SK-N-SH treated with all-trans-retinoic acid at 6 μM for 48 hours (cell line): ENCODE measurements around the gene RAET1E.
A peak's percentile ranks its signal among the peaks of the same experiment; 100 is the strongest.
"Not testable (repeated sequence)": the region's sequence is repeated elsewhere in the genome, so short reads cannot be mapped to it uniquely, and the experiment has no call there.

Experiments used
- ATAC-seq: fragments of 200-7000 bp; cut with Tn5 transposase; 3 replicates; pipeline ENCODE4 v1.9.1; 2020; ENCODE audit warnings: mild to moderate bottlenecking, moderate library complexity
- BACH2 ChIP-seq: fragments of 250-450 bp; sonication (Bioruptor Pico); IDR thresholded peaks from 2 replicates; pipeline ENCODE4 v1.9.0; 2021; ENCODE audit warnings: mild to moderate bottlenecking, borderline replicate concordance
- ESRRG ChIP-seq: fragments of 250-450 bp; sonication (Bioruptor Pico); IDR thresholded peaks from 2 replicates; pipeline ENCODE4 v1.6.1; 2021; ENCODE audit warnings: mild to moderate bottlenecking
- OSR1 ChIP-seq: fragments of 250-450 bp; sonication (Bioruptor Pico); IDR thresholded peaks from 2 replicates; pipeline ENCODE4 v1.8.0; 2022; ENCODE audit warnings: moderate library complexity, mild to moderate bottlenecking, inconsistent platforms
- PPARA ChIP-seq: fragments of 250-450 bp; sonication (Bioruptor Pico); IDR thresholded peaks from 2 replicates; pipeline ENCODE4 v1.5.0; 2020; ENCODE audit warnings: mild to moderate bottlenecking, borderline replicate concordance
- RARB ChIP-seq: fragments of 250-450 bp; sonication (Bioruptor Pico); IDR thresholded peaks from 2 replicates; pipeline ENCODE4 v1.8.0; 2021; ENCODE audit warnings: mild to moderate bottlenecking, moderate library complexity
- SNAI2 ChIP-seq: fragments of 250-450 bp; sonication (Bioruptor Pico); IDR thresholded peaks from 2 replicates; pipeline ENCODE4 v1.5.0; 2020; ENCODE audit warnings: mild to moderate bottlenecking, moderate library complexity
- TOX ChIP-seq: fragments of 250-450 bp; sonication (Bioruptor Pico); IDR thresholded peaks from 2 replicates; pipeline ENCODE4 v1.8.0; 2021; ENCODE audit warnings: mild to moderate bottlenecking, moderate library complexity, borderline replicate concordance
- ZC3H10 ChIP-seq: fragments of 250-450 bp; sonication (Bioruptor Pico); IDR thresholded peaks from 2 replicates; pipeline ENCODE4 v1.5.1; 2021; ENCODE audit warnings: mild to moderate bottlenecking, moderate library complexity
- ZFP3 ChIP-seq: fragments of 250-450 bp; sonication (Bioruptor Pico); IDR thresholded peaks from 2 replicates; pipeline ENCODE4 v1.5.0; 2020; ENCODE audit warnings: mild to moderate bottlenecking, moderate library complexity
- ZFP30 ChIP-seq: fragments of 450-650 bp; formaldehyde crosslinking; IDR thresholded peaks from 2 replicates; pipeline ENCODE4 v1.5.0; 2022; ENCODE audit warnings: mild to moderate bottlenecking, moderate library complexity
- ZNF565 ChIP-seq: fragments of 450-650 bp; formaldehyde crosslinking; conservative IDR thresholded peaks from 2 replicates; pipeline ENCODE4 v1.5.0; 2020; ENCODE audit warnings: low read depth, mild to moderate bottlenecking, moderate library complexity
- ZNF8 ChIP-seq: fragments of 450-650 bp; formaldehyde crosslinking; IDR thresholded peaks from 2 replicates; pipeline ENCODE4 v1.5.0; 2020; ENCODE audit warnings: mild to moderate bottlenecking, moderate library complexity
- TF ChIP-seq, protein P1 (sequence below): fragments of 250-450 bp; sonication (Bioruptor Pico); IDR thresholded peaks from 2 replicates; pipeline ENCODE4 v1.5.1; 2021; ENCODE audit warnings: mild to moderate bottlenecking, moderate library complexity
- TF ChIP-seq, protein P2 (sequence below): fragments of 250-450 bp; sonication (Bioruptor Pico); IDR thresholded peaks from 2 replicates; pipeline ENCODE4 v1.8.0; 2020; ENCODE audit warnings: mild to moderate bottlenecking, moderate library complexity, borderline replicate concordance
- TF ChIP-seq, protein P3 (sequence below): fragments of 250-450 bp; sonication (Bioruptor Pico); IDR thresholded peaks from 2 replicates; pipeline ENCODE4 v1.5.1; 2020; ENCODE audit warnings: low read depth, mild to moderate bottlenecking, moderate library complexity
- TF ChIP-seq, protein P4 (sequence below): fragments of 250-450 bp; sonication (Bioruptor Pico); IDR thresholded peaks from 2 replicates; pipeline ENCODE4 v1.8.0; 2021; ENCODE audit warnings: low read depth, mild to moderate bottlenecking, moderate library complexity, borderline replicate concordance
- TF ChIP-seq, protein P5 (sequence below): fragments of 250-450 bp; sonication (Bioruptor Pico); IDR thresholded peaks from 2 replicates; pipeline ENCODE4 v1.5.0; 2020; ENCODE audit warnings: mild to moderate bottlenecking, moderate library complexity

Gene RAET1E, protein sequence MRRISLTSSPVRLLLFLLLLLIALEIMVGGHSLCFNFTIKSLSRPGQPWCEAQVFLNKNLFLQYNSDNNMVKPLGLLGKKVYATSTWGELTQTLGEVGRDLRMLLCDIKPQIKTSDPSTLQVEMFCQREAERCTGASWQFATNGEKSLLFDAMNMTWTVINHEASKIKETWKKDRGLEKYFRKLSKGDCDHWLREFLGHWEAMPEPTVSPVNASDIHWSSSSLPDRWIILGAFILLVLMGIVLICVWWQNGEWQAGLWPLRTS

DNA sequence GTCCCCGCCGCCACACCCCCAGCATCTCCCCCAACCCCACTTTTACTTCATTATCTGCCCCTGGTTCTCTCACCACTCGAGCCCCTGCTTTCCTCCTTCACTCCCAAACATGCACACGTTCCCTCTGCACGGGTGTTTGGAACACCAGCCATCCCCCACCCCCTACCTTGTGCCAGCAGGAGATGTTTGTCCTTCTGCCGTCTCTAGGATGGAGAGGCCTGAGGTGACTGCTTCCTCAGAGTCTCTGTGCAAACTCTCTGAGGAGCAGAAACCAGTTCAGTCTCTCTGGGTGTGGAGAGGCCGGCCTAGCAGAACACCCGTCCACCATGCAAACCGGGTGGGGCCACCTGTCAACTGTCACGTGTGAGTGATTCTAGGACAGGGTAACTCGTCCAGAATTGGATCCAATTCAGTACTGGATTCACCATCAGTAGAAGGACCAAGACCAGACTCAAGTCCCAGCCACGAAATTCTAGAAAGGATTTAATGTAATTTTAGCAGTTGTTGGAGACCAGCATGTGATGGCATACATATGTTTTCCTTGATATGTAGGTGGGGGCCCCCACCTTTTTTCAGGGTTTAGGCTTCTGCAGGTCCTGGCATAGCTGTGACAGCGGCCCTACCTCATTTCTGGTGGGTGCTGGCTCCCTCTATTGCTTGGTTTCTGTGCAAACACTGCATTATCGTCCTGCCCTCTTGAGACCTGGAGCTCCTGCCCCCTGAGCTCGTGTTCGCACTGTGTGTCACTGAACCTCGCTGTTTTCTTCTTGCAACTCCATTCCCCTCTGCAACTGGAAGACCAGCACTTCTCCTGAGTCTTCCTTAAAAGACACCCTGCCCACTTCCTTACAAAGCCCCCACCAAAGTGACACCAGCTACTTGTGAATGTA is at the start of gene RAET1E:
Gene RAET1E, minus strand, starts transcription at position 259 of the 890 bp plus-strand sequence. CDS start 7,212 bp downstream, outside the sequence.
- peak; percentile 46; the same call in 2 of the 3 replicates for ATAC-seq
- TF ChIP-seq, protein P1, sequence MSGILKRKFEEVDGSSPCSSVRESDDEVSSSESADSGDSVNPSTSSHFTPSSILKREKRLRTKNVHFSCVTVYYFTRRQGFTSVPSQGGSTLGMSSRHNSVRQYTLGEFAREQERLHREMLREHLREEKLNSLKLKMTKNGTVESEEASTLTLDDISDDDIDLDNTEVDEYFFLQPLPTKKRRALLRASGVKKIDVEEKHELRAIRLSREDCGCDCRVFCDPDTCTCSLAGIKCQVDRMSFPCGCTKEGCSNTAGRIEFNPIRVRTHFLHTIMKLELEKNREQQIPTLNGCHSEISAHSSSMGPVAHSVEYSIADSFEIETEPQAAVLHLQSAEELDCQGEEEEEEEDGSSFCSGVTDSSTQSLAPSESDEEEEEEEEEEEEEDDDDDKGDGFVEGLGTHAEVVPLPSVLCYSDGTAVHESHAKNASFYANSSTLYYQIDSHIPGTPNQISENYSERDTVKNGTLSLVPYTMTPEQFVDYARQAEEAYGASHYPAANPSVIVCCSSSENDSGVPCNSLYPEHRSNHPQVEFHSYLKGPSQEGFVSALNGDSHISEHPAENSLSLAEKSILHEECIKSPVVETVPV (CRISPR knock-in tag) = no peak
- TF ChIP-seq SNAI2 (no peak), ZFP3 (CRISPR knock-in tag) (no peak), ESRRG (CRISPR knock-in tag) (no peak), ZC3H10 (CRISPR knock-in tag) (no peak), BACH2 (CRISPR knock-in tag) (no peak)
- TF ChIP-seq, protein P2, sequence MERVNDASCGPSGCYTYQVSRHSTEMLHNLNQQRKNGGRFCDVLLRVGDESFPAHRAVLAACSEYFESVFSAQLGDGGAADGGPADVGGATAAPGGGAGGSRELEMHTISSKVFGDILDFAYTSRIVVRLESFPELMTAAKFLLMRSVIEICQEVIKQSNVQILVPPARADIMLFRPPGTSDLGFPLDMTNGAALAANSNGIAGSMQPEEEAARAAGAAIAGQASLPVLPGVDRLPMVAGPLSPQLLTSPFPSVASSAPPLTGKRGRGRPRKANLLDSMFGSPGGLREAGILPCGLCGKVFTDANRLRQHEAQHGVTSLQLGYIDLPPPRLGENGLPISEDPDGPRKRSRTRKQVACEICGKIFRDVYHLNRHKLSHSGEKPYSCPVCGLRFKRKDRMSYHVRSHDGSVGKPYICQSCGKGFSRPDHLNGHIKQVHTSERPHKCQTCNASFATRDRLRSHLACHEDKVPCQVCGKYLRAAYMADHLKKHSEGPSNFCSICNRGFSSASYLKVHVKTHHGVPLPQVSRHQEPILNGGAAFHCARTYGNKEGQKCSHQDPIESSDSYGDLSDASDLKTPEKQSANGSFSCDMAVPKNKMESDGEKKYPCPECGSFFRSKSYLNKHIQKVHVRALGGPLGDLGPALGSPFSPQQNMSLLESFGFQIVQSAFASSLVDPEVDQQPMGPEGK (CRISPR knock-in tag) = no peak

DNA sequence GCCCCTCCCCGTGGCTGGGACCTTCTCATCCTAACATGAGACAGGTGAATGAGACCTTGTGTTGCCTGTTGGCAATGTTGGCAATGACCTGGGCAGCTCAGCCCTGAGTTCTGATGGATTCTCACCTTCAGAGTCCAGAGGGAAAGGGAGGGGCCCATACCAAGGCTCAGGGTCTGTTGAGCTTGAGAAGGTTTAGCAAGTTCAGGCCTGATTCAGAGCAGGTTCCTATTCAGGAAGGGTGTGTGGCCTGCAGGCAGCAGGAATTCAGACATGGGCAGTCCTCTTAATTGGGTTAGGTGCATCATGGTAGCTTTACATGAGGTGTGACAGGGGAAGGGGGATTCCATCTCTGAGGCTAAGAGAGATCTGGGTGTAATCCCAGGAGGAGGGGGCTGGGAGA is 49.6 kb upstream of the RAET1E start:
- not testable (repeated sequence) for ATAC-seq

DNA sequence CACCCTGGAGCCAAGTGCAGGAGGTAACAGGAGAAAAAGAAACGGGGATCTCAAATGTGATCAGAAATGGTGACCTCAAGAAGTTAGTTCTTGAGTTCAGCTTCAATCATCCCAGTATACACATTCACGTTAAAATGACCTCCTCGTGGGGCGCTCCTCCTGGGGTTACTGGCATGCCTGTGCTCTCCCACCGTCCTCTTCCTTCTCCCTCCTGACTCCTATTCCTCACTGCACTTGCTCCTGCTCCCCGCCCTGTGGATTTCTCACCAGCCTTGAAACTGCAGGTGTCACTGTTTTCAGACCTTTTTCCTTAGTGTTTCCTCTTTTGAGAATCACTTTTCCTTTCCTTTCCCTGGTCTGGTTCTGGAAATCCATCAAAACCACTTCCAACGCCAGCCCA is 48.7 kb upstream of the RAET1E start:
- ATAC-seq = not testable (repeated sequence)

DNA sequence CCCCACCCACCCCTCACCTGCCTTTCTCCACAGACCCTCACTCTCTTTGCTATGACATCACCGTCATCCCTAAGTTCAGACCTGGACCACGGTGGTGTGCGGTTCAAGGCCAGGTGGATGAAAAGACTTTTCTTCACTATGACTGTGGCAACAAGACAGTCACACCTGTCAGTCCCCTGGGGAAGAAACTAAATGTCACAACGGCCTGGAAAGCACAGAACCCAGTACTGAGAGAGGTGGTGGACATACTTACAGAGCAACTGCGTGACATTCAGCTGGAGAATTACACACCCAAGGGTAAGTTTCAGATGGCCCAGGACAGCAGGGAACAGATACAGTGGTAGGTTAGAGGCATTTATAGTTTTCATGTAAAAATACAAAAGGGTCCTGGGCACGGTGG is 47.4 kb upstream of the RAET1E start:
- ATAC-seq = not testable (repeated sequence)

DNA sequence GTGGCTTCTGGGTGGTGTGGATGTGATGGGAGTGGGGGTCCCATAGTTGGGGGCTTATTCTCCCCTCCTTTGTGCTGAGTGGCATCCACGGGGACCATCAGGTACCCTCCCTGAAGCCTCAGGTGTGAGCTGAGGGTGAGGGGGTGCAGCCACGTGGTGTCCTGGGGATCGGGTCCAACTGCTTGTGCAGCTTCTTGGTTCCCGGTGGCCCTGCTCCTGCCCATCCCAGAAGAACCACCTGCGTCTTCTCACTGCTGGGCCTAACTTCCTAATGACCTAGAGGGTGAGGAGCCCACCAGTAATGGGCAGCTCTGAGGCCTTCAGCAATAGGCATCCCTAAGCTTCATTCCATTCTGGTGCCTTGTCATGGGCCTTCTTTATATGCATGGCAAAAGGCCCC is 45.4 kb upstream of the RAET1E start:
- ATAC-seq = not testable (repeated sequence)

DNA sequence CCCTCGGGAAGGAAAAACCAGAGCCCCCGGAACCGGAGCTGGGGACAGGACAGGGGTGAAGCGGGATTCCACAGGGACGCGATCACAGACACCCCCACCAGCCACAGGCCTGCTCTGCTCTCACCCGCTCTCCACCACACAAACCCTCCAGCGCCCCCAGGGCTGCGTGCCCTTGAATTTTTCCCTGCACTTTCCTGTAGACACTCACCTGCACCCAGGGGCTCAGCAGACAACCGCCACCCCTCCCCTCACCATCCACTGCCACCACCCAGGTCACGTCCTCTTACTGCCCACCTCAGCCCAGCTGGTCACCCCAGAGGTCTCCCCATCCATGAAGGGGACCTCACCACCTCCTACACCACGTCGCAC is 44.5 kb upstream of the RAET1E start:
- peak; percentile 14 for ATAC-seq
- TF ChIP-seq OSR1 = no peak
- TF ChIP-seq, protein P3, sequence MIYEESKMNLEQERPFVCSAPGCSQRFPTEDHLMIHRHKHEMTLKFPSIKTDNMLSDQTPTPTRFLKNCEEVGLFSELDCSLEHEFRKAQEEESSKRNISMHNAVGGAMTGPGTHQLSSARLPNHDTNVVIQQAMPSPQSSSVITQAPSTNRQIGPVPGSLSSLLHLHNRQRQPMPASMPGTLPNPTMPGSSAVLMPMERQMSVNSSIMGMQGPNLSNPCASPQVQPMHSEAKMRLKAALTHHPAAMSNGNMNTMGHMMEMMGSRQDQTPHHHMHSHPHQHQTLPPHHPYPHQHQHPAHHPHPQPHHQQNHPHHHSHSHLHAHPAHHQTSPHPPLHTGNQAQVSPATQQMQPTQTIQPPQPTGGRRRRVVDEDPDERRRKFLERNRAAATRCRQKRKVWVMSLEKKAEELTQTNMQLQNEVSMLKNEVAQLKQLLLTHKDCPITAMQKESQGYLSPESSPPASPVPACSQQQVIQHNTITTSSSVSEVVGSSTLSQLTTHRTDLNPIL (CRISPR knock-in tag) = no peak
- TF ChIP-seq BACH2 (CRISPR knock-in tag) = no peak
- TF ChIP-seq ESRRG (CRISPR knock-in tag) = no peak
- no peak for TF ChIP-seq ZNF8 (CRISPR knock-in tag)
- TF ChIP-seq, protein P4, sequence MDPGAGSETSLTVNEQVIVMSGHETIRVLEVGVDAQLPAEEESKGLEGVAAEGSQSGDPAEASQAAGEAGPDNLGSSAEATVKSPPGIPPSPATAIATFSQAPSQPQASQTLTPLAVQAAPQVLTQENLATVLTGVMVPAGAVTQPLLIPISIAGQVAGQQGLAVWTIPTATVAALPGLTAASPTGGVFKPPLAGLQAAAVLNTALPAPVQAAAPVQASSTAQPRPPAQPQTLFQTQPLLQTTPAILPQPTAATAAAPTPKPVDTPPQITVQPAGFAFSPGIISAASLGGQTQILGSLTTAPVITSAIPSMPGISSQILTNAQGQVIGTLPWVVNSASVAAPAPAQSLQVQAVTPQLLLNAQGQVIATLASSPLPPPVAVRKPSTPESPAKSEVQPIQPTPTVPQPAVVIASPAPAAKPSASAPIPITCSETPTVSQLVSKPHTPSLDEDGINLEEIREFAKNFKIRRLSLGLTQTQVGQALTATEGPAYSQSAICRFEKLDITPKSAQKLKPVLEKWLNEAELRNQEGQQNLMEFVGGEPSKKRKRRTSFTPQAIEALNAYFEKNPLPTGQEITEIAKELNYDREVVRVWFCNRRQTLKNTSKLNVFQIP (CRISPR knock-in tag) = no peak
- no peak for TF ChIP-seq ZC3H10 (CRISPR knock-in tag)
- no peak for TF ChIP-seq PPARA
- TF ChIP-seq RARB = no peak
- no peak for TF ChIP-seq TOX
- TF ChIP-seq, protein P2 (CRISPR knock-in tag) = no peak
- TF ChIP-seq ZNF565 (CRISPR knock-in tag) = no peak
- TF ChIP-seq ZFP30 (CRISPR knock-in tag) = no peak
- TF ChIP-seq, protein P5, sequence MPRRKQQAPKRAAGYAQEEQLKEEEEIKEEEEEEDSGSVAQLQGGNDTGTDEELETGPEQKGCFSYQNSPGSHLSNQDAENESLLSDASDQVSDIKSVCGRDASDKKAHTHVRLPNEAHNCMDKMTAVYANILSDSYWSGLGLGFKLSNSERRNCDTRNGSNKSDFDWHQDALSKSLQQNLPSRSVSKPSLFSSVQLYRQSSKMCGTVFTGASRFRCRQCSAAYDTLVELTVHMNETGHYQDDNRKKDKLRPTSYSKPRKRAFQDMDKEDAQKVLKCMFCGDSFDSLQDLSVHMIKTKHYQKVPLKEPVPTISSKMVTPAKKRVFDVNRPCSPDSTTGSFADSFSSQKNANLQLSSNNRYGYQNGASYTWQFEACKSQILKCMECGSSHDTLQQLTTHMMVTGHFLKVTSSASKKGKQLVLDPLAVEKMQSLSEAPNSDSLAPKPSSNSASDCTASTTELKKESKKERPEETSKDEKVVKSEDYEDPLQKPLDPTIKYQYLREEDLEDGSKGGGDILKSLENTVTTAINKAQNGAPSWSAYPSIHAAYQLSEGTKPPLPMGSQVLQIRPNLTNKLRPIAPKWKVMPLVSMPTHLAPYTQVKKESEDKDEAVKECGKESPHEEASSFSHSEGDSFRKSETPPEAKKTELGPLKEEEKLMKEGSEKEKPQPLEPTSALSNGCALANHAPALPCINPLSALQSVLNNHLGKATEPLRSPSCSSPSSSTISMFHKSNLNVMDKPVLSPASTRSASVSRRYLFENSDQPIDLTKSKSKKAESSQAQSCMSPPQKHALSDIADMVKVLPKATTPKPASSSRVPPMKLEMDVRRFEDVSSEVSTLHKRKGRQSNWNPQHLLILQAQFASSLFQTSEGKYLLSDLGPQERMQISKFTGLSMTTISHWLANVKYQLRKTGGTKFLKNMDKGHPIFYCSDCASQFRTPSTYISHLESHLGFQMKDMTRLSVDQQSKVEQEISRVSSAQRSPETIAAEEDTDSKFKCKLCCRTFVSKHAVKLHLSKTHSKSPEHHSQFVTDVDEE (CRISPR knock-in tag) = no peak
- TF ChIP-seq, protein P1 (CRISPR knock-in tag) = no peak
